HG02642 (cell line): ENCODE measurements around the gene ZSCAN10.
"Not testable (repeated sequence)": the region's sequence is repeated elsewhere in the genome, so short reads cannot be mapped to it uniquely, and the experiment has no call there.

ENCODE experiments used
- ATAC-seq: cut with Tn5 transposase; IDR thresholded peaks from one replicate; pipeline ENCODE4 v1.9.1; 2021; ENCODE audit warnings: mild to moderate bottlenecking; ENCODE audit not compliant: unreplicated experiment, poor library complexity

ZSCAN10 gene

DNA sequence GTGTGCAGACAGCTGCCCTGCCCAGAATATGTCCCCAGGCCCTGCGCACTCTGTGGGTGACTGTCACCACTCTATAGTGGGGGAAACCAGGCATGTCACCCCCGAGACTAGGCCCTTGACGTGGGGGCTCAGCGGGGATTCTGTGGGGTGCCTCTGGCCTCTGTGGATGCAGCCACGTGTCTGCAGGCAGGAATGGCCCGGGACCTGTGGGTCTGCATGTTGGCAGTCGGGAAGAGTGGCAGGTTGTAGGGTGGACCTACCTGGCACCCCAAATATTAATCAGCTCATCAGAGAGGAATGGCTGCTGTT lies 32.7 kb downstream of the ZSCAN10 start:
- no peak for ATAC-seq

DNA sequence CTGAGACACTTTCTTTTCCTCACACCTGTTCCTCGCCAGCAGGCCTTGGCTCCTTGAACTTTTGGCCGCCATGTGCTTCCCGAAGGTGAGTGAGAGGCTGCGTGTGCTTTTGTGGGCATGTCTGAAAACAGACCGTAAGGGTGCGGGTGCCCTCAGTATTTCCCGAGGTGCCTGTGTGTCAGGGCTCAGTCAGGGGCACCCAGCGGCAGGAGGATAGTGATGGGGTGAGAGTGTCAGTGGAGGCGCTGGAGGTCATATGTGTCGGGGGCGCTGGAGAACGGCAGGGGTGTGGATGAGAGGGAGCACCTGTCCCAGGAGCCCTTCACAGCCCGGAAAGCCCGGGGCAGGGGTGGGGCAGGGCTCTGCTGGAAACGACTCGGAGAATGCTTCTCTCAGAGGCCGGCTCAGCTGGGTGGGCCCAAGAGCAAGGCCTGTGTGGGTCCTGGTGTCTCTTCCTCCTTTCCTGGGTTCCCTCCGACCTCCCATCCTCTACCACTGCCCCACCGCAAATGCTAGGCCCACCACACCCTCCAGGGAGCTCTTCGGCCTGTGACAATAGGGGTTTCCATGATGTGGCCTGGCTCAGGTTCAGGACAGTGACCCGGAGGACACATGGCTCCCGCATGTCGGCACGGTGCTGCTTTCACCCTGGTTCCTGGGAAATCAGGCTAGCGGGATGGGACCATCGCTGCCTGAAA lies 33.2 kb downstream of the ZSCAN10 start:
- no peak for ATAC-seq

DNA sequence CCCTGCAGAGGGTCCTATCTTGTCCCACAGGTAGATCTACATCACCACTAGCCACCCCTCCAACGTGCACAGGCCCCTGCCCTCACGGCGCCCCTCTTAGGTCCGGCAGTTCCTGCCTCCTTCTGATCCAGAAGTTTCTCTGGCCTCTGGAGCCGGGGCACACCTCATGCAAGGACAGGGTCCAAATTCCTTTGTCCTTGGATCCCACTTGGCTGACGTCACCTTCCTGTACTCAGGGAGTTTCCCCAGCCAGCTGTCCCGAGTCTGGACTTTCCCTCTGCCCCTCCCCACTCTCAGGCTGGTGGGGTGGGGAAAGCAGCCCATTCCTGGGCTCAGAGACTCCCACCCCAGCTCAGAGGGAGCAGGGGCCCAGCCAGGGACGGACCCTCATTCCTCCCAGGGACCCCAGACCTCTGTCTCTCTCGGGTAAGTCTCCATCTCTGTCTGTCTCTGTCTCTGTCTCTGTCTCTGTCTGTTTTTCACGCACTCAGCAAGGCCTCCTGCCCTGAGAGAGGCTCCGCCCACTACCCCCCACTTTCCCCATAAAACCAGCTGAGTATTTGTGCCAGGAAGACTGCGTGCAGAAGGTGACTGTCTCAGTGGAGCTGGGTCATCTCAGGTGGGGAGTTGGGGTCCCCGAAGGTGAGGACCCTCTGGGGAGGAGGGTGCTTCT lies 33.9 kb downstream of the ZSCAN10 start, which contains the start of gene IL32:
TSS of gene IL32 (plus strand) at position 572 of the 673 bp plus-strand sequence. CDS start 172 bp downstream, outside the sequence.
- ATAC-seq, result no peak

DNA sequence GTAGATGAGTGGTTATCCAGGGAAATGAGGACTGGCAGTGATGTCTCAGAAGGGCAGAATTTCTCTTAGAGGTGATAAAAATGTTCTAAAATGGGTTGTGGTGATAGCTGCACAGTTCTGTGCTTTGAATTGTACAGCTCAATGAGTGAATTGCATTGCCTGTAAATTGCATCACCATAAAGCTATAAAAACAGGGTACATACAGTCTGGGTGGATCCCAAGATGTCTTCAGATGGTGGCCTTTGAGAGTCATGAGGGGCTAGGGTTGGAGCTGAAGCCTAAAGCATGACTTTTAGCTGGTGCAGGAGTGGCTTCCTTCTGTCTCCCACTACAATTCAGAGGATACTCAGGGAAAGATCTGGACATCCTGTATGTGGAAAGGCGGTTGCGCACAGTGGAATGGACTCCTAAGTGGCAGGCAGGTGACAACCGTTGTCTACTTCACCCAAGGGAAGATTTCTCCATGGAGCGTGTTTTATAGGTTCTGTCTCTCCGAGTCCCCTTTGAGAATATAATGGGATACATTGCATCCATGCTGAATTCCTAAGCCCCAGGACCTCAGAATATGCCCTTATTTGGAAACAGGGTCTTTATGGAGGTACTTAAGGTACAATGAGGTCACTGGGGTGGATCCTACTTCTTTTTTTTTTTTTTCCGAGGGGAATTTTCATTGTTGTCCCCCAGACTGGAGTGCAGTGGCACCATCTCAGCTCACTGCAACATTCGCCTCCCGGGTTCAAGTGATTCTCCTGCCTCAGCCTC lies 35.3 kb downstream of the ZSCAN10 start:
- no peak for ATAC-seq

DNA sequence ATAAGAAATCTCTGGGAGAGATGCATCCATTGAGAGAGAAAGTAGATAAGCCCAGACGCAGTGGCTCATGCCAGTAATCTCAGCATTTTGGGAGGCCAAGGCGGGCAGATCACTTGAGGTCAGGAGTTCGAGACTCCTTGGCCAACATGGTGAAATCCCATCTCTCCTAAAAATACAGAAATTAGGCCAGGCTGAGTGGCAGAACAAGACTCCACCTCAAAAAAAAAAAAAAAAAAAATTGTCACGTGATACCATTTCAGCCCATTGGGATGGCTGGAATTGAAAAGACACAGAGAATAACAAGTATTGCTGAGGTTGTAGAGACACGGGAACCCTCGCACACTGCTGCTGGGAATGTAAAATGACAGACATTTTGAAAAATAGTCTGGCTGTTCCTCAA lies 36.5 kb downstream of the ZSCAN10 start:
- no peak for ATAC-seq

DNA sequence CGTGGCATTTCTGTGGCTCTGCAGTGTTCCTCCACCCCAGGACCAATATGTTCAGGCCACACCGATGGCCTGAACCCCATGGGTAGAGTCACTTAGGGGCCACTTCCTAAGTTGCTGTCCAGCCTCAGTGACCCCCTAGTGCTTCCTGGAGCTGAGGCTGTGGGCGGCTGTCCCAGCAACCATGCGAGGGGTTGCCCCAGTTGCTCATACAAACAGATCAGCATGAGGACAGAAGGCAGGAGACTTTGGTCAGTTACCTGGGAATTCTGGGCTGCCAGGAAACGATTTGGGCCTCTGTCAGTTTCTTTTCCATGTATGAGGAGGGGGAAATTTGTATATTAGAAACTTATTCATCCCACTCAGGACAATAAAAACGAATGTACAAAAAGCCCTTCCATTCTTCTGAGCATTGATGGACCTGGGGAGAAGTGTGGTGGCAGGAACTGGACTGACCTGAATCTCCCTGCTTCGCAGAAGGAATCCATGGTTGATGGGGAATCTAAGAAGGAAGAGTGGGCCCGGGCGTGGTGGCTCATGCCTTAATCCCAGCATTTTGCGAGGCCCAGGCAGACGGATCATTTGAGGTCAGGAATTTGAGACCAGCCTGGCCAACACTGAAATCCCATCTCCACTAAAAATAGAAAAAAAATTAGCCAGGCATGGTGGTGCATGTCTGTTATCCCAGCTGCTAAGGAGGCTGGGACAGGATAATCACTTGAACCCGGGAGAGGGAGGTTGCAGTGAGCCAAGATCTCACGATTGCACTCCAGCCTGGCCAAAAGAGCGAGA lies 38.6 kb downstream of the ZSCAN10 start:
- no peak for ATAC-seq

DNA sequence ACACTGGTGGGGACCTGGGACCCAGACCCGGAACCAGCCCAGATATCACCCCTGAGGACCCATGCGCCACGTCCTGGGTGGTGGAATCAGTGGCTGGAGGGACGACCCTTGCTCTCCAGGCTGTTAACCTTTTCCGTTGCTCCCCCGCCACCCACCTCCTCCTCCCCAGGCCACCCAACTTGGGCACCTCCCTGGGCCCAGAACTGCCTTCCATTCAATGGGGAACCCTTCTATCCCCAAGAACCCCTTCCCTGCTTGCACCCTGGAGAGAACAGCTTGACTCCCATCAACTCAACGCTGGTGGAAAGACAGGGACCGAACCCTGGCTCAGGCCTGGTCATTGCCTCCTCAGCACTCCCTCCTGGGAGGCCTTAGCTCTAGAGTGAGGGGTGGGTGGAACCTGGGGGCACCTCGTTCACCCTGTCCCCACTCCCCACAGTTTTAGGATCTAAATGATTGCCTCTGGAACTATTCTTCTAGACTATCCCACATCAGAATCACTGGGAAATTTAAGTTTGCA lies 39.3 kb downstream of the ZSCAN10 start:
- ATAC-seq, result no peak

DNA sequence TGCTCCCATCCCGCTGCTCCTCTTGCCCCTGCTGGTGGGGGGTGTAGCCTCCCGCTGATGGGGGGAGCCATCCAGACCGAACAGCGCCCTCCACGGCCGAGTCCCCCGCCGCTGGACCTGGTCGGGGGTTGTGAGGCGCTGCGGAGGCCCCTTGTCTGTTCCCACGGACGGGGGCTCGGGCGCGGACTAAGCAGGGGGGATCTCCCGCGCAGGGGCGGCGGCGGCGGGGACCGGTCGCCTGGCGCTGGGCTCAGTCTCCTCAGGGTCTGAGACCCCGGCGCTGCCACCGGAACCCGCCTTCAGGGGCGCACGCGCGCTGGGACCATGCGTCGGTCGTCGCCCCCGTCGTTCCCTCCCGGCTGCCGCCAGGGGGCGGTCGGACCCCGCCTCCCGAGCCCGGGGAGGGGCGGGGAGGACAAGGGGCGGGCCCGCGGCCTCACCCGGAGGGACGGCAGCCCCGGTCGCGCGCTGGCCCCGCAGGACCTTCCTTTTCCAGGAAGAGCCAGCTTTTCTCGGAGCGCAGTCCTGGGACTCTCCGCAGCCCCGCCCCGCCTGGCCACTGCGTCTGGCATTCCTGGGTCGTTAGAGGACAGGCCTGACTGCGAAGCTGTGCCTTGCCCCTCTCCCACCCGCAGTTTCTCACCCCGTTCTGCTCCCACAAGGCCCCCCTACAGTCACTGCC lies 39.9 kb downstream of the ZSCAN10 start:
- peak; percentile 79 for ATAC-seq

DNA sequence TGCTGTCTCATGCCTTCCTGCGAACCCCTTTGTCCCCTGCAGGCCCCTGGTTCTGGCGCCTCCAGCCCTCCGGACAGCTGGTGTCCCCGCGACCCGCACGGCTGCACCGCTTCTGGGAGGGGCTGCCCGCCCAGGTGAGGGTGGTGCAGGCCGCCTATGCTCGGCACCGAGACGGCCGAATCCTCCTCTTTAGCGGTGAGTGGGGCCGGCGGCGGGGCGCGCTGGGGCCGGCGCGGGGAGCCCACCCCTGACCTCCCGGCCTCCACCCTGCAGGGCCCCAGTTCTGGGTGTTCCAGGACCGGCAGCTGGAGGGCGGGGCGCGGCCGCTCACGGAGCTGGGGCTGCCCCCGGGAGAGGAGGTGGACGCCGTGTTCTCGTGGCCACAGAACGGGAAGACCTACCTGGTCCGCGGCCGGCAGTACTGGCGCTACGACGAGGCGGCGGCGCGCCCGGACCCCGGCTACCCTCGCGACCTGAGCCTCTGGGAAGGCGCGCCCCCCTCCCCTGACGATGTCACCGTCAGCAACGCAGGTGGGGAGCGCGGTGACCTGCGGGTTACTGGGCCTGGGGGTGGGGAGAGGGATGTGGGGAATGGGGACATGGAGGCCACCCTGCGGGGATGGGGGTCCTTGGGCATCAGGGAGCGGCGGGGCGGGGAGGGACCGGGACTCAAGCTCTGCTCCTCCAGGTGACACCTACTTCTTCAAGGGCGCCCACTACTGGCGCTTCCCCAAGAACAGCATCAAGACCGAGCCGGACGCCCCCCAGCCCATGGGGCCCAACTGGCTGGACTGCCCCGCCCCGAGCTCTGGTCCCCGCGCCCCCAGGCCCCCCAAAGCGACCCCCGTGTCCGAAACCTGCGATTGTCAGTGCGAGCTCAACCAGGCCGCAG lies 40.7 kb downstream of the ZSCAN10 start:
- ATAC-seq, result peak; percentile 20

DNA sequence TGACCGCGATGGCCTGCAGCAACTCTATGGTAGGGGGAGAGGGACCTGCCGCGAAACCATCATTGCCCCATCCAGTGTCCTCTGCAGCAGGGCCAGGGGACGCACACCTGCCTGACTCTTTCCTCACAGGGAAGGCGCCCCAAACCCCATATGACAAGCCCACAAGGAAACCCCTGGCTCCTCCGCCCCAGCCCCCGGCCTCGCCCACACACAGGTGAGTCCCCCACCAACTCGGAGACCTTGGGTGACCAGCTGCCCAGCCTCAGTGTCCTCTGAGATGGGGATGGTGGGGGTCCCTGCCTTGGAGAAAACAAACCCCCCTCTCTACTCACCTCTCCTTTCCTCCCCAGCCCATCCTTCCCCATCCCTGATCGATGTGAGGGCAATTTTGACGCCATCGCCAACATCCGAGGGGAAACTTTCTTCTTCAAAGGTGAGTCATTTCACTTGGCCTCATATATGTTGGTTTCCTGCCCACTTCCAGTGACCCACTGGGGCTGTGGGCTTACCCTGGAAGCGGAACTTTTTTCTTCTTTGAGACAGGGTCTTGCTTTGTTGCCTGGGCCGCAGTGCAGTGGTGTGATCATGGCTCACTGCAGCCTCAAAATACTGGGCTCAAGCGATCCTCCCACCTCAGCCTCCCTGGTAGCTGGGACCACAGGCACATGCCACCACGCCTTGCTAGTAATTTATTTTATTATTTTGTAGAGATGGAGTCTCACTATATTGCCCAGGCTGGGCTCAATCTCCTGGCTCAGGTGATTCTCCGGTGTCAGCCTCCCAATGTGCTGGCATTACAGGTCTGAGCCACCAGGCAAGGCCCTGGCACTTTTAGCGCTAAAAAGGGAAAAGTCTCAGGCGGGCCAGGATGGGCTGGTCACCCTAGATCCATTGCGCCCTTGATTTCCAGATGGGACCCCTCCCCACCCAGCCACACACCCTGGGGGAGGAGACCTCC lies 41.6 kb downstream of the ZSCAN10 start:
- ATAC-seq, result no peak

DNA sequence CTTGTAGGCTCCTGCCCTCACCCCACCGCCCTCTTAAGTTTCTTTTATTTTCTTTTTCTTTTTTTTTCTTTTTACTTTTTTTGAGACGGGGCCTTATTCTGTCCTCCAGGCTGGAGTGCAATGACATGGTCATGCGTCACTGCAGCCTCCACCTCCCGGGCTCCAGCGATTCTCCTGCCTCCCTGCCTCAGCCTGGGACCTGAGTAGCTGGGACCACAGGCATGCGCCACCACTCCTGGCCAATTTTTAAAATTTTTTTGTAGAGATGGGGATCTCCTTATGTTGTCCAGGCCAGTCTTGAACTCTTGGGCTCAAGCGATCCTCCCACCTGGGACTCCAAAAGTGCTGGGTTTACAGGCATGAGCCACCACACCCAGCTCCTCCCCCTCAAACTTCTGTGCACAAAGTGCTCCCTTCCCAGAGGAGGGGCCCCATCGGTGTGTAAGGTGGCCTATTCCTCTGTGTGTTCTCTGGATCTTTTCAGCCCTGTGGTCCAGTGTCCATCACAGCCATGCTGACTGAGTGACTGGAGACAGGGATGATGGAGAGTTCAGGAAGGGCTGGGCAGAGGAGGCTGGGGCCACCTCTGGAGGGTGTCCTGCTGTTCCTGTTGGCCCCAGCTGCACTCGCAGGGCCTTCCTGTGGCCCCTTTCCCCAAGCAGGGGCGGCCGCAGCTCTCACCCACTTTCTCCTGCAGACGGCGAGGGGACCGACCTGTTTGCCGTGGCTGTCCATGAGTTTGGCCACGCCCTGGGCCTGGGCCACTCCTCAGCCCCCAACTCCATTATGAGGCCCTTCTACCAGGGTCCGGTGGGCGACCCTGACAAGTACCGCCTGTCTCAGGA lies 42.5 kb downstream of the ZSCAN10 start:
- ATAC-seq, result no peak

DNA sequence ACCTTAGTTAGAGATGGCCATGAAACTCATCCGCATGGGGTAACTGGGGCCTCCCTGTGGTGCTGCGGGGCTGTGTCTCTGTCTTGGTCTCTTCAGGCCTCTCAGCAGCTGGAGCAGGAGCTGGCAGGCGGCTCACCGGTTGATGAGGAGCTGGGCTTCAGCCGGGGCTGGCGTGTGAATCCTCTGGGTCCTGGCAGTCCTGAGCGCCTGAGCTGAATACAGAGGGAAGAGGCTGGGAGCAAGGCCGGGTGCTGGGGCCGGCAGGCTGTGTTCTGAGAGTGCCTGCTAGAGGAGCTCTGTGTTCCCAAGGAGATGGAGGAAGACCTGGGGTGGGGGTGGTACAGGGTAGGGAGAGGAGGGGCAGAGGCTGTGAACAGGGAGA lies 43.4 kb downstream of the ZSCAN10 start:
- not testable (repeated sequence) for ATAC-seq

DNA sequence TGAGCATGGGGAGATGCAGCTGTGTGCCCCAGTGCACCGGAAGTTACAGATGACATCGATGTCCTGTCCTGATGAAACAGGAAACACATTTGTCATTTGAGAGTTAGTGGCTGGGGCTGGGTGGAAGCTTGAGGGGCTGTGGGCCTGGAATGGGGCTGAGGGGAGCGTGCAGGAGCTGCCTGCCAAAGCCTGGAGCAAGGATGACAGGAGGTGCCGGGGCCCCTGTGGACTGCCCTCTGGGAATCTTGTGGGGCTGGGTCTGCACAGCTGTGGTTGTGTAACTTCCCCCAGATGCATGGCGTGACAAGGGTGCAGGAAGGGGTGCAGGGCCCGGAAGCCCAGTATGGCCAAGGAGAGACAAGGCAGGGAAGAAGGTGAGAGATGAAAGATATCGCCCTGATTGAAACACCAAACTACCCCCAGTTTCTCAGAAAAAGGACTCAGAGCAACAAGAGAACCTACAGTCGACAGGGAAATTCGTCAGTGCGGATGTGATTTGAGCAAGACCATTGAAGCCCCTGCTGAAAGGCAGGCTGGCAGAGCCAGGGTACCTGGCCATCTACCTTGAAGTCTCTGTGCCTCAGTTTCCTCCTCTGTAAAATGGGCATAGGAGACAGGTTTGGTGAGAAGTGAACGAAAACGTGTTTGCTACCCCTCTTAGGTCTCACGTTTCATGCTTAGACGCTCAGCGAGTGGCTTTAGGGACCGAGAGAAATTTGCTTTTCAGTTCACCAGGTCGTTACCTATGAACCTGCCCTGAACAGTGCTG lies 43.9 kb downstream of the ZSCAN10 start:
- ATAC-seq, result no peak

DNA sequence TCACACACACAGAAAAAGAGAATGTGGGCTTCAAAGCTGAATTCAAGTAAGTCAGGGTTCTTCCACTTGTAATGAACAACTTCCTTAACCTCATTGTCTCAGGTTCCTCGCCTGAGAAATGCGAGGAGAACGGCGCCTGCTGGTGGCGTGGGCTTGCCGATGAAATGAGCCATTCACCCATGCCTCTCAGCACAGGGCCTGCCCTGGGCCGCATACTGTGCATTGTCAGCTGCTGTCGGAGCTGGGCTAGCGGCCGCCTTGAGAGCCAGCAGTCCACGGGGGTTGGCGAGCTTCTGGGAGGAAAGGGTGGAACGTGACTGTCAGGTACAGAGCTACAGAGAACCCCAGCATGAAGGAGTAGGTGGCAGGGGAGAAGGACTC lies 45.8 kb downstream of the ZSCAN10 start:
- ATAC-seq, result not testable (repeated sequence)

DNA sequence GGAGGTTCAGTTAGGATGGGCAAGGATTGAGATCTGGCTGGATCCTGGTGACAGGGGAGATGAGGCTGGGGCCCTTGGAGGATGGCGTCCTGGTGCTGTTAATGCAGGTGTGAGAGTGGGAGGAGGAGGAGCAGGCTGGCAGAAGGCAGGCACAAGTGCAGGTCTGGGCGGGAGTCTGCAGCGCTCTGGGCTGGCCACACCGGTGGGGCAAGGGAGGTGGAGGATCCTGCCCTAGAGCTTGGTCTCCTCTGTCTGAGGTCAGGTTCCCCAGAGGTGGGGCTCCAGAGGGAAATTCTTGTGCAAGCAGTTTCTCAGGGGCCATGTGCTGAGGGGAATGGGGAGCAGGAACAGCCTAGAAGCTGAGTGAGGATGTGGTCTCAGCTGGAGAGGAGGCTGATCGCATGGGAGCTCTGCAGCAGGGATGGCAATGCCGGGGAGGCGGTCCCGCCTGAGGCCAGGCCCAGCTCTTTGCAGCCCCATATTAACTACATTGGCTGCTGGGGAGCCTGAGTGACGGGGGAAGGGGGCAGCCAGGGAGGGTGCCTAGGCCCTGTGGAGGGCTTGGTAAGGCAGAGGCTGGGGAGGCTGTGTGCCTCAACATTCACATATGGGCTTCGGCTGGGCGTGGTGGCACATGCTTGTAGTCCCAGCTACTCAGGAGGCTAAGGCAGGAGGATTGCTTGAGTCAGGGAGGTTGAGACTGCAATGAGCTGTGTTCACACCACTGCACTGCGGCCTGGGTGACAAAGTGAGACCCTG lies 46.3 kb downstream of the ZSCAN10 start:
- not testable (repeated sequence) for ATAC-seq

DNA sequence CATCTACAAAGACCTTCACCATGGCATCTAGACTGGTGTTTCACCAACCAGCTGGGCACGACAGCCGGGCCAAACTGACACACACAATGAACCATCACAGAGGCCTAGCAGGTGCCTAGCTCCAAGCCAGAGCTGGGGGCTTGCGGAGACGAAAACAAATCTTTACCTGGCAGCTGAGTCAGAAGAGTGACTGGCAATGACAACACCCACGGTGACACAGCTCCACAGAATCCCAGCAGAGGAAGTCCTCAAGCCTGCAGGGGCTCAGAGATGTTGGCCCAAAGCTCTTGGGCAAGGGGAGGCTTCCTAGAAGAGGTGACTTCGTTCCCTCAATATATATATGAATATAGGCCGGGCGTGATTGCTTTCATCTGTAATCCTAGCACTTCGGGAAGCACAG lies 47.6 kb downstream of the ZSCAN10 start:
- ATAC-seq, result no peak
